Measurements from ENCODE around the gene HCN3. TPM values are rescaled to one million over a fixed set of nuclear protein-coding genes. Genes with fewer than 3 reads are reported as not detected.

HCN3 gene
- total and polyA plus RNA-seq, 2 of the 13 experiments (the other 11 are each of a cell fraction or from before 2014, with no cell fraction given), result 2.4 to 10.2 TPM

- TF ChIP-seq UBTF (CRISPR knock-in tag; IDR thresholded peaks at IDR 0.05) (peak; percentile 69), ZBTB4 (CRISPR knock-in tag; IDR thresholded peaks at IDR 0.05; ENCODE audit: borderline replicate concordance) (no peak), TAF1 (CRISPR knock-in tag; IDR thresholded peaks at IDR 0.05) (peak; percentile 62; the same call in 1 of the 2 replicates), ZNF160 (CRISPR knock-in tag; IDR thresholded peaks at IDR 0.05) (peak; percentile 15; the same call in 1 of the 2 replicates), ZFYVE20 (CRISPR knock-in tag; IDR thresholded peaks at IDR 0.05; ENCODE audit: borderline replicate concordance, low read depth) (no peak), TFDP2 (CRISPR knock-in tag; IDR thresholded peaks at IDR 0.05) (peak; percentile 88), MLX (CRISPR knock-in tag; IDR thresholded peaks at IDR 0.05) (no peak), RFXAP (CRISPR knock-in tag; IDR thresholded peaks at IDR 0.05; ENCODE audit: borderline replicate concordance) (peak; percentile 34), ZNF253 (CRISPR knock-in tag; IDR thresholded peaks at IDR 0.05; ENCODE audit: borderline replicate concordance) (0 out of 2 replicates have a peak, but pooled peaks have one; percentile 19), XRCC5 (optimal IDR thresholded peaks at IDR 0.05; ENCODE audit: low read length) (peak; percentile 19), SNRNP70 (IDR thresholded peaks at IDR 0.05; ENCODE audit: low read depth, low read length) (no peak), RXRB (CRISPR knock-in tag; IDR thresholded peaks at IDR 0.05; ENCODE audit: borderline replicate concordance) (peak; percentile 23; the same call in 1 of the 2 replicates), YEATS2 (CRISPR knock-in tag; IDR thresholded peaks at IDR 0.05; ENCODE audit: borderline replicate concordance) (peak; percentile 65), AKAP8 (CRISPR knock-in tag; IDR thresholded peaks at IDR 0.05) (no peak), ZBED4 (CRISPR knock-in tag; IDR thresholded peaks at IDR 0.05; ENCODE audit: borderline replicate concordance) (peak; percentile 62)
Observed at GRCh38 chr1:155324037-155324716, 46.9 kb downstream of the HCN3 start (continued).
